Prostate gland (tissue), 2 donors: ENCODE results near the gene FOXG1. TPM values are rescaled to one million over a fixed set of nuclear protein-coding genes. Genes with fewer than 3 reads are reported as not detected.

ENCODE experiments used
- DNase-seq: peaks from one replicate; pipeline ENCODE4 v3.0.0-alpha.2; 2019; ENCODE audit warnings: low spot score
- H3K27ac ChIP-seq, 2 donors: fragments of 200-600 bp; sonication (generic); 2 replicates each; pipeline ENCODE4 v1.5.1; 2017 to 2019
- H3K27me3 ChIP-seq: fragments of 200-600 bp; sonication (generic); replicated peaks from 2 replicates; pipeline ENCODE4 v1.5.1; 2019; ENCODE audit not compliant: insufficient read depth
- H3K36me3 ChIP-seq, 2 donors: fragments of 200-600 bp; sonication (generic); 1 replicate in 1 of 2; 2 replicates in 1 of 2; pipeline versions ENCODE4 v1.5.1 to v1.8.1; 2017 to 2019
- H3K4me1 ChIP-seq: fragments of 200-600 bp; sonication (generic); replicated peaks from 2 replicates; pipeline ENCODE4 v1.5.1; 2019
- H3K4me3 ChIP-seq, 2 donors: fragments of 200-600 bp; sonication (generic); 2 replicates each; pipeline ENCODE4 v1.5.1; 2017 to 2019
- H3K9me3 ChIP-seq: fragments of 200-600 bp; sonication (generic); 2 replicates; pipeline ENCODE4 v1.5.1; 2017
- CTCF ChIP-seq, 4 experiments: fragments of 200-600 bp in 2 of 4; fragments of 450-650 bp in 2 of 4; sonication (generic) in 2 of 4; IDR thresholded peaks; 1 replicate in 3 of 4; 2 replicates in 1 of 4; pipeline ENCODE4 v1.5.1; 2016 to 2019; ENCODE audit warnings: antibody characterized with exemption in 4 of 4, mild to moderate bottlenecking in 2 of 4, moderate library complexity in 2 of 4
- POLR2A ChIP-seq: fragments of 450-650 bp; IDR thresholded peaks from one replicate; pipeline ENCODE4 v1.6.1; 2016; ENCODE audit warnings: antibody characterized with exemption, mild to moderate bottlenecking
- POLR2AphosphoS5 ChIP-seq: sonication (generic); formaldehyde crosslinking; IDR thresholded peaks from one replicate; pipeline ENCODE4 v1.6.1; 2017; ENCODE audit warnings: antibody characterized with exemption
- WGBS: methylation state at CpG from one replicate; pipeline ENCODE4 v1.1.5; 2018; 5-methylcytosine and 5-hydroxymethylcytosine counted together
- intact Hi-C: fragments of 100-400 bp; cut with DNase I; formaldehyde crosslinking; loops from one replicate; pipeline ENCODE4 v1.14.2; 2022
- total RNA-seq, 2 donors: library from RNA; depleted of rRNA; stranded (reverse); fragments of >200 nt; gene quantifications; one replicate each; pipeline ENCODE4 v1.1.0, GENCODE V29; 2016

Gene FOXG1
- 1 to 10 TPM in 1 of 2 donors, not detected in 1; 1.6 TPM for total RNA-seq

- Histone ChIP-seq H3K4me3 (peak within 1 kb of the TSS in 1 of 2 donors; percentile 10), H3K36me3 (no peaks in the 10 kb centered on the region), H3K27me3 (peaks cover 41% of the 10 kb centered on the region), H3K9me3 (no peaks in the 10 kb centered on the region), H3K4me1 (no peaks in the 10 kb centered on the region), H3K27ac (no peak within 1 kb of the TSS)
- DNase-seq, result no peak
- intact Hi-C loops, result no loop called here
- TF ChIP-seq CTCF (IDR thresholded peaks at IDR 0.05) (no peak), POLR2AphosphoS5 (no peak), POLR2A (no peak)
- WGBS, result 7% methylated on average over 44 of the region's 58 CpGs
Measured at GRCh38 chr14:28766469-28766955, at the start of gene FOXG1. Gene FOXG1, plus strand, starts transcription at chr14:28766787. Its CDS starts 493 bp downstream, at chr14:28767280.

- 78% methylated on average over 5 of the region's 5 CpGs for WGBS
- no peaks in the 10 kb centered on the region for H3K36me3 ChIP-seq
Measured at GRCh38 chr14:28719130-28719529, 47.5 kb upstream of the FOXG1 start.

GRCh38 chr14:28731358-28731757 lies 35.2 kb upstream of the FOXG1 start:
- 67% methylated on average over 2 of the region's 2 CpGs for WGBS
- Histone ChIP-seq H3K27me3 (no peaks in the 10 kb centered on the region), H3K4me3 (no peak overlapping the region), H3K27ac (no peak overlapping the region), H3K36me3 (no peaks in the 10 kb centered on the region), H3K4me1 (no peaks in the 10 kb centered on the region), H3K9me3 (no peaks in the 10 kb centered on the region)
- TF ChIP-seq POLR2A, result no peak
- TF ChIP-seq POLR2AphosphoS5, result no peak
- no peak for TF ChIP-seq CTCF (IDR thresholded peaks at IDR 0.05)
- no peak for DNase-seq
- intact Hi-C loops, result no loop called here

More at GRCh38 chr14:28719130-28719529, 47.5 kb upstream of the FOXG1 start:
- H3K27me3 ChIP-seq, result no peaks in the 10 kb centered on the region
- H3K9me3 ChIP-seq, result no peaks in the 10 kb centered on the region
- intact Hi-C loops, result no loop called here
- H3K4me1 ChIP-seq, result no peaks in the 10 kb centered on the region
- no peak overlapping the region for H3K27ac ChIP-seq
- TF ChIP-seq POLR2A (no peak), POLR2AphosphoS5 (no peak), CTCF (IDR thresholded peaks at IDR 0.05) (no peak)
- no peak overlapping the region for H3K4me3 ChIP-seq
- no peak for DNase-seq

- Histone ChIP-seq H3K36me3 (no peaks in the 10 kb centered on the region), H3K9me3 (no peaks in the 10 kb centered on the region), H3K27ac (no peak overlapping the region), H3K4me3 (no peak overlapping the region), H3K4me1 (no peaks in the 10 kb centered on the region), H3K27me3 (no peaks in the 10 kb centered on the region)
- no peak for DNase-seq
- whole genome bisulfite sequencing, result 72% methylated on average over 3 of the region's 3 CpGs
- intact Hi-C loops, result no loop called here
- TF ChIP-seq CTCF (IDR thresholded peaks at IDR 0.05), result no peak
- no peak for TF ChIP-seq POLR2A
- no peak for TF ChIP-seq POLR2AphosphoS5
Measured at GRCh38 chr14:28742171-28742846, 24.3 kb upstream of the FOXG1 start.

GRCh38 chr14:28744126-28744525 lies 22.5 kb upstream of the FOXG1 start:
- H3K36me3 ChIP-seq, result no peaks in the 10 kb centered on the region
- no peaks in the 10 kb centered on the region for H3K4me1 ChIP-seq
- no peak for DNase-seq
- intact Hi-C loops, result no loop called here
- no peak for TF ChIP-seq POLR2A
- no peak for TF ChIP-seq POLR2AphosphoS5
- no peak for TF ChIP-seq CTCF (IDR thresholded peaks at IDR 0.05)
- H3K9me3 ChIP-seq, result no peaks in the 10 kb centered on the region
- no peak overlapping the region for H3K27ac ChIP-seq
- no peaks in the 10 kb centered on the region for H3K27me3 ChIP-seq
- no peak overlapping the region for H3K4me3 ChIP-seq
